NCI-H524 (cell line): ENCODE results near the gene CCL17.

Experiments used
- DNase-seq, 2 experiments: peaks; one replicate each; lab custom pipeline; 2025; lab: John Stamatoyannopoulos, UW

The CCL17 gene

DNA sequence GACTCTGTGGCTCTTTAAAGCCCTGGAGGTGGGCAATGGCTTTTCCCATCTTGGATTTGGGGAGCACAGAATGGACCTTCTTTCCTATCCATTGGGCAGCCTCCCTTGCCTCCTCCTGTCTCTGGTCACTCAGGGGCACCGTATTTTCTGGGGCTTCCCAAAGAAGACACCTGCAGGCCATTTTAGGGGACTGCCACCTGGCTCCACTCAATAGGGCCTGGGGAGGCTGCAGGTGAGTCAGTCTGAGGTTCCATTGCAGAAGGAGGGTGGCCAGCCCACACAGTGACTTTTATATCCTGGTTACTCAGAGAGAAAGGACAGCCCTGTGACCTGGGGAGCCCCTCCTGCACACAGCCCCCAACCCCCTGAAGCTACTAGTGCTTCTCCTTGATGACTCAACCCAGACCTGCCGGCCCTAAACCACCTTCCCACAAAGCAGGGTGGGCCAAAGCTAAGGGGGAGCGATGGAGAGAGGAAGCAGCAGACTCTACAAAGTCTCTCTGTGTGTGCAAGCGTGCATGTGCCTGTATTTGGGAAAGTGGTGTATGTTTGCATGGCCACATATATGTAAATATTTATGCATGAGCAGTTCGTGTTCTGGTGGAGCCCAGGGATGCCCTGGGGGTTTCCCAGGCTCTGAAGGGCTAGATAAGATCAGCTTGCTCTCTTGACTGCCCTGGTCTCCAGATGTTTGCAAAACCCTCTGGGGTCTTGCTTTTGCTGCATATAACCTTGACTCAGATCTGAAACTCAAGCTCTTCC lies 27.3 kb upstream of the CCL17 start:
- no peak for DNase-seq

DNA sequence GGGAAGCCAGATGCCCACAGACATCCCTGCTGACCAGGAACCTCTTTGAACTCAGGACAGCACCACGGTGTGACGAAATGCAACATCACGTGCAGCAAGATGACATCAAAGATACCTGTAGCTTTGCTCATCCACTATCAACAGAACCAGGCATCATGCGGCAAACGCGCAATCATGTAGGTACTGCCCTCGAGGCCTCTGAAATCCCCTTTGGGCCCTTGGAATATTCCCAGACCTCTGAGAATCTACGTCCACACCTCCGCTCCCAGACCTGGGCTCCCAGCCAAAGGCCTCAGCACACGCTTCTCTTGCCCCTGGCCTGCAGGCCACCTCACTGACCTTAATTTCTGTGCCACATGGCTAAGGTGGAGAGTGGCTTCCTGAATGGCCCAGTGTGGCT lies 25.0 kb upstream of the CCL17 start:
- DNase-seq, result no peak

DNA sequence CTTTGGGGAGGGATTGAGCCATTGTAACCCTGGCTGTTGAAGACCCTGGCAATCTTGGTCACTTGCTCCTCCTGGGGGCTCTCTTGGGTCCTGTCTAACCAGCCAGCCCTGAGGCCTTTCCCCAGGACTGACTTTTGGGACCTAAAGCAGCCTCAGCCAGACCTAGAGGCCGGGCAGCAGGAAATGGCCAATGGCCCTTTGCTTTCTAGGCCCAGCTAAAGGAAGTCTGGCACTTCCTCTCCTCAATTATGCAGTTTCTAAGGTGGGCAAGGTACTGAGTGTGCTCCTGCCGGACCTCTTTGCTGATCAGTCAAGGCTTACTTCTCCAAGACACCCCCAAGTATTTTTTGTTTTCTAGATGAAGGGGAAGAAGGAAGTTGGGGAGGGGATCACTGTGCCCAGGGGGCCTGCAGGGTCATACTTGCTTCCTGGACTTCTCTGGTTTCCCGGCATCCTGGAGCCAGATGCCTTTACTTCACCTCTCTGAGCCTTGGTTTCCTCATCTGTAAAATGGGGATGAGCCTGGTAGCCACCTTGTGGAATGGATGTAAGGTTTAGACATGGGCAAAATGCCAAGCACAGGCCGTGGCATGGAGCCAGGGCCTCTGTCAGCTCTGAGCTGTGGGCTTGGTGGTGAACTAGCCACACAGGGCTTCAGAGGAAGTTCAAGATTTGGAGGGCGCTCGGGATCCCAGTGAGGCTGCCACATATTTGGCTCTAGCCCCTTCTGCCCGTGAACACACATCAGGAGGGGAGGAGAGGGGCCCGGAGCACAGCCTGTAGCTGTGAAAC lies 23.7 kb upstream of the CCL17 start:
- no peak for DNase-seq

DNA sequence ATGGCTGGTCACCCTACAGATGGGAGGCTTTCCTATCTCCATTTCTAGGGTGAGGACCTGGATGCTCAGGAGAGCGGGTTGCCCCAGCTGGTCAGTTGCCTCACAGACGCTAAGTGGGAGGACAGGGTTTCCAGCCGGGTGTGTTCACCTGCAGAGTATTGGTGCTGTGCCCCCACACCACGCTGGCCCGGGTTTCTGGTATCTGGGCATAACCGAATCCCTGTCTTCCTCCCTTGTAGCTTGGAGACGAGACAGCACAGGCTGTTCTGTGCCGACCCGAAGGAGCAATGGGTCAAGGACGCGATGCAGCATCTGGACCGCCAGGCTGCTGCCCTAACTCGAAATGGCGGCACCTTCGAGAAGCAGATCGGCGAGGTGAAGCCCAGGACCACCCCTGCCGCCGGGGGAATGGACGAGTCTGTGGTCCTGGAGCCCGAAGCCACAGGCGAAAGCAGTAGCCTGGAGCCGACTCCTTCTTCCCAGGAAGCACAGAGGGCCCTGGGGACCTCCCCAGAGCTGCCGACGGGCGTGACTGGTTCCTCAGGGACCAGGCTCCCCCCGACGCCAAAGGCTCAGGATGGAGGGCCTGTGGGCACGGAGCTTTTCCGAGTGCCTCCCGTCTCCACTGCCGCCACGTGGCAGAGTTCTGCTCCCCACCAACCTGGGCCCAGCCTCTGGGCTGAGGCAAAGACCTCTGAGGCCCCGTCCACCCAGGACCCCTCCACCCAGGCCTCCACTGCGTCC lies 22.6 kb upstream of the CCL17 start:
- no peak for DNase-seq

DNA sequence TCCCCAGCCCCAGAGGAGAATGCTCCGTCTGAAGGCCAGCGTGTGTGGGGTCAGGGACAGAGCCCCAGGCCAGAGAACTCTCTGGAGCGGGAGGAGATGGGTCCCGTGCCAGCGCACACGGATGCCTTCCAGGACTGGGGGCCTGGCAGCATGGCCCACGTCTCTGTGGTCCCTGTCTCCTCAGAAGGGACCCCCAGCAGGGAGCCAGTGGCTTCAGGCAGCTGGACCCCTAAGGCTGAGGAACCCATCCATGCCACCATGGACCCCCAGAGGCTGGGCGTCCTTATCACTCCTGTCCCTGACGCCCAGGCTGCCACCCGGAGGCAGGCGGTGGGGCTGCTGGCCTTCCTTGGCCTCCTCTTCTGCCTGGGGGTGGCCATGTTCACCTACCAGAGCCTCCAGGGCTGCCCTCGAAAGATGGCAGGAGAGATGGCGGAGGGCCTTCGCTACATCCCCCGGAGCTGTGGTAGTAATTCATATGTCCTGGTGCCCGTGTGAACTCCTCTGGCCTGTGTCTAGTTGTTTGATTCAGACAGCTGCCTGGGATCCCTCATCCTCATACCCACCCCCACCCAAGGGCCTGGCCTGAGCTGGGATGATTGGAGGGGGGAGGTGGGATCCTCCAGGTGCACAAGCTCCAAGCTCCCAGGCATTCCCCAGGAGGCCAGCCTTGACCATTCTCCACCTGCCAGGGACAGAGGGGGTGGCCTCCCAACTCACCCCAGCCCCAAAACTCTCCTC lies 21.9 kb upstream of the CCL17 start:
- no peak for DNase-seq

DNA sequence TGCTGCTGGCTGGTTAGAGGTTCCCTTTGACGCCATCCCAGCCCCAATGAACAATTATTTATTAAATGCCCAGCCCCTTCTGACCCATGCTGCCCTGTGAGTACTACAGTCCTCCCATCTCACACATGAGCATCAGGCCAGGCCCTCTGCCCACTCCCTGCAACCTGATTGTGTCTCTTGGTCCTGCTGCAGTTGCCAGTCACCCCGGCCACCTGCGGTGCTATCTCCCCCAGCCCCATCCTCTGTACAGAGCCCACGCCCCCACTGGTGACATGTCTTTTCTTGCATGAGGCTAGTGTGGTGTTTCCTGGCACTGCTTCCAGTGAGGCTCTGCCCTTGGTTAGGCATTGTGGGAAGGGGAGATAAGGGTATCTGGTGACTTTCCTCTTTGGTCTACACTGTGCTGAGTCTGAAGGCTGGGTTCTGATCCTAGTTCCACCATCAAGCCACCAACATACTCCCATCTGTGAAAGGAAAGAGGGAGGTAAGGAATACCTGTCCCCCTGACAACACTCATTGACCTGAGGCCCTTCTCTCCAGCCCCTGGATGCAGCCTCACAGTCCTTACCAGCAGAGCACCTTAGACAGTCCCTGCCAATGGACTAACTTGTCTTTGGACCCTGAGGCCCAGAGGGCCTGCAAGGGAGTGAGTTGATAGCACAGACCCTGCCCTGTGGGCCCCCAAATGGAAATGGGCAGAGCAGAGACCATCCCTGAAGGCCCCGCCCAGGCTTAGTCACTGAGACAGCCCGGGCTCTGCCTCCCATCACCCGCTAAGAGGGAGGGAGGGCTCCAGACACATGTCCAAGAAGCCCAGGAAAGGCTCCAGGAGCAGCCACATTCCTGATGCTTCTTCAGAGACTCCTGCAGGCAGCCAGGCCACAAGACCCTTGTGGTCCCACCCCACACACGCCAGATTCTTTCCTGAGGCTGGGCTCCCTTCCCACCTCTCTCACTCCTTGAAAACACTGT lies 21.0 kb upstream of the CCL17 start:
- no peak for DNase-seq

DNA sequence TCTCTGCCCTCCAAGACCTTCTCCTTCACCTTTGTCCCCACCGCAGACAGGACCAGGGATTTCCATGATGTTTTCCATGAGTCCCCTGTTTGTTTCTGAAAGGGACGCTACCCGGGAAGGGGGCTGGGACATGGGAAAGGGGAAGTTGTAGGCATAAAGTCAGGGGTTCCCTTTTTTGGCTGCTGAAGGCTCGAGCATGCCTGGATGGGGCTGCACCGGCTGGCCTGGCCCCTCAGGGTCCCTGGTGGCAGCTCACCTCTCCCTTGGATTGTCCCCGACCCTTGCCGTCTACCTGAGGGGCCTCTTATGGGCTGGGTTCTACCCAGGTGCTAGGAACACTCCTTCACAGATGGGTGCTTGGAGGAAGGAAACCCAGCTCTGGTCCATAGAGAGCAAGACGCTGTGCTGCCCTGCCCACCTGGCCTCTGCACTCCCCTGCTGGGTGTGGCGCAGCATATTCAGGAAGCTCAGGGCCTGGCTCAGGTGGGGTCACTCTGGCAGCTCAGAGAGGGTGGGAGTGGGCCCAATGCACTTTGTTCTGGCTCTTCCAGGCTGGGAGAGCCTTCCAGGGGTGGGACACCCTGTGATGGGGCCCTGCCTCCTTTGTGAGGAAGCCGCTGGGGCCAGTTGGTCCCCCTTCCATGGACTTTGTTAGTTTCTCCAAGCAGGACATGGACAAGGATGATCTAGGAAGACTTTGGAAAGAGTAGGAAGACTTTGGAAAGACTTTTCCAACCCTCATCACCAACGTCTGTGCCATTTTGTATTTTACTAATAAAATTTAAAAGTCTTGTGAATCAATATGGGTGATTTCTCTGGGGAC lies 20.1 kb upstream of the CCL17 start:
- DNase-seq, result no peak

DNA sequence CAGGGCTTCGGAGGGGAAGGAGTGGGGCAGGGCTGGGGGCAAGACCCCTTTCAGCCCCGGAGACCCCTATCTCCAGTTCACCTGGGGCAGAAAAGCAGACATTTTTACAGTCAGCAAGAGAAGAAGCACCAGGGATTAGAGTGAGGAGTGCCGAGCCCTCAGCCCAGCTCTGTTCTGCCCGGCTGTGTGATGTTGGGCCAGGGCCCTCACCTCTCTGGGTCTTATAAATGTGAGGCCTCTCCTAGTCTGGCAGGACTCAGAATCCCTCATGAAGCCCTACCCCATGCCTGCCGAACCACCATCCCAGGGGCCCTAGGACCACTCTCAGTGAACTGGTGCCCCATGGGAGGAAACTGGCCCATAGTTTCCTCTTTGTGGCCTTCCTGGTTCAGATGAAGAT lies 19.5 kb upstream of the CCL17 start:
- DNase-seq, result no peak

DNA sequence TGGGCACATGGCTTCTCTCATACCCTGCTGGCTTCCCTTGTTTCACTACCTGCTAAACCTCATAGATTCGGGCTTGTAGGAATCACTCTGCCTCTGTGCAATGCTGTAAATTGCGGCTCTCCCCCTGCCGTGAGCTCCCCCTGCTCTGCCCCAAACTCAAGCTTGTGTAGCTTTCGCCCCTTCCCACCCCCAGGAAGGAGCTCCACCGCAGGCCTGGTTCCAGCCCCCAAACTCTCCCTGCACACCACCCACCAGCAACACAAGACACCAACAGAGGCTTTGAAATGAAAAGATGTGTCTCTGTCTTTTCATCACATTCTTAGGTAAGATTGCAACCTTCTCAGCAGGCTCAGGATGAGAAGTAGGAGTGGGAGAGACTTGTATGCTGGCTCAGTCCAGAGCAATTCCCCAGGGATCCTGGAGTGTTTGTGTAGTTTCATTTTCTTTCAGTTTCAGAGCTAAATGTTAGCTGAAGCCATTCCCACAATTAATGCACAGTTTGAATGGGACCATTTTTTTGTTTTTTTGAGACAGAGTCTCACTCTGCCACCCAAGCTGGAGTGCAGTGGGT lies 18.1 kb upstream of the CCL17 start:
- DNase-seq, result no peak

DNA sequence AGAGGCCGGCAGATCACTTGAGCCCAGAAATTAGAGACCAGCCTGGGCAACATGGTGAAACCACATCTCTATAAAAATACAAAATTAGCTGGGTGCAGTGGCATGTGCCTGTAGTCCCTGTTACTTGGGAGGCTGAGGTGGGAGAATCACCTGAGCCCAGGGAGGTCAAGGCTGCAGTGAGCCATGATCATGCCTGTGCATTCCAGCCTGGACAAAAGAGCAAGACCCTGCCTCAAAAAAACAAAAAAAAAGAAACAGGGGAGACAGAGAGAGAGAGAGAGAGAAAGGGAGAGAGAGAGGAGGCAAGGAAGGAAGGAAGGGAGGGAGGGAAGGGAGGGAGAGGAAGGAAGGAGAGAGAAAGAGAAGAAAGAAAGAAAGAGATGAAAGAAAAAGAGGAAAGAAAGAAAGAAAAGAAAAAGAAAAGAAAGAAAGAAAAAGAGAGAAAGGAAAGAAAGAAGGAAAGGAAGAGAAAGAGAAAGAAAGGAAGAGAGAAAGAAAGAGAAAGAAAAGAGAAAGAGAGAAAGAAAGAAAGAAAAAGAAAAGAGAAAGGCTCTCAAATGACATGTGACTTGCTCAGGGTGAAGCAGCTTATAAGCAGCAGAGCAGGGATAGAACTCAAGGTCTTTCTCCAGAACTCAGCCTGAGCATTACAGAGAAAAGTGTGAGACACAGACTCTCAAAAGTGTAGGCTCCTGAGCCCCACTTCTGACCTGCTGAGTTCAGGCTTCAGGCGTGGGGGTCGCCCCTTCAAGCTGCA lies 16.8 kb upstream of the CCL17 start:
- DNase-seq, result no peak

DNA sequence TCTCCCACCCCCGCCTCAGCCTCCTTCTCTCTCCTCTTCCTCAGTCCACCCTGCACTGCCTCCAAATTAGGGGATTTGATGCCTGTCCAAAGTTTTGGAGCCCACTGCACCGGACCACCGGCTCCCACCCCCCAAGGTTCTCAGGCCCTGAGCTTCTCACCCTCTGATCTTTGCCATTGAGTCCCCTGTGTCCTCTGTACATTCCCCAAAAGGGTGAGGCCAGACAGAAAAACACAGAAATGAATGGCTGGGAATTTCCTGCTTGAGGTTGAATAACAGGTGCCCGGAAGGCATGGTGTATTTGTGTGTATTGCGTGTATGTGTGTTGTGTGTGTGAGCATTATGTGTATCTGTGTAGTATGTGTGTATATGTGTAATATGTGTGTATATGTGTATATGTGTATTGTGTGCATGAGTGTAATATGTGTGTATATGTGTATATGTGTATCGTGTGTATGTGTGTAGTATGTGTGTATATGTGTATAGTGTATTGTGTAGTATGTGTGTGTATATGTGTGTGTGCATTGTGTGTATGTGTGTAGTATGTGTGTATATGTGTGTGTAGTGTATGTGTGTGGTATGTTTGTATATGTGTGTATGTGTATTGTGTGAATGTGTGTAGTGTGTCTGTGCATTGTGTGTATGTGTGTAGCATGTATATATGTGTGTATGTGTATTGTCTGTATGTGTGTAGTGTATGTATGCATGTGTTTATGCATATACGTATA lies 16.0 kb upstream of the CCL17 start:
- DNase-seq, result no peak

DNA sequence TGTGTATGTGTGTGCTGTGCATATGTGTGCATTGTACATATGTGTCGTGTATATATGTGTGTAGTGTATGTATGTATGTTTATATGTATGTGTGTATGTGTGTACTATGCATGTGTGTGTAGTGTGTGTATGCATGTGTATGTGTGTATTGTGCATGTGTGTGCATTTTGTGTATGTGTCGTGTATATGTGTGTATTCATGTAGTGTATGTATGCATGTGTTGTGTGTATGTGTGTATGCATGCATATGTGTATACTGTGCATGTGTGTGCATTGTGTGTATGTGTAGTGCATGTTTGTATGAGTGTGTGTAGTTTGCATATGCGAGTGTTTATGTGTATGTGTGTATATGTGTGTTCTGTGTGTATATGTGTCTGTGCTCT lies 15.5 kb upstream of the CCL17 start:
- DNase-seq, result no peak

DNA sequence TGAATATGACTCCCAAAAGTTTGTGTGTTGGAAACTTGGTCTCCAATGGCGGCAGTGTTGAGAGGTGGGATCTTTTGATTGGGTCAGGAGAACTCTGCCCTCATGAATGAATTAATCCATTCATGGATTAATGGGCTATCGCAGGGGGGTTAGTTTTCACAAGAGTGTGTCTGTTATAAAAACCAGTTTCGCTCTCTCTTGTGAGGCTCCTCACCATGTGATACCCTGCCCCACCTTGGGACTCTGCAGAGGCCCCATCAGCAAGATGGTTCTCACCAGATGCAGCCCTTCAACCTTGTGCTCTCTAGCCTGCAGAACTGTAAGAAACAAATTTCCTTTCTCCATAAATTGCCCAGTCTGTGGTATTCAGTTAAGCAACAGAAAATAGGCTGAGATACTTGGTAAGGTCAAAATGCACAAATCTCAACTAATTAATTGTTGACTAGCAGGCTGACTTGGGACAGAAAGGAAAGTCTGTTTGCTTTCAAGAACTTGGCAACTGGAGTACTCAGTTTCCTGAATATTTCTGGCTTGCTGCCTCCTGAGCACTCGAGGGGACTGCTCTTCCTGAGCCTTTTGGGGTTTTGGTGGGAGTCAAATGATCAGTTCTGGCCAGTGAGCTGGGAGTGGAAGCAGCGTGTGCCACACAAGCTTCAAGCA lies 13.8 kb upstream of the CCL17 start:
- no peak for DNase-seq

DNA sequence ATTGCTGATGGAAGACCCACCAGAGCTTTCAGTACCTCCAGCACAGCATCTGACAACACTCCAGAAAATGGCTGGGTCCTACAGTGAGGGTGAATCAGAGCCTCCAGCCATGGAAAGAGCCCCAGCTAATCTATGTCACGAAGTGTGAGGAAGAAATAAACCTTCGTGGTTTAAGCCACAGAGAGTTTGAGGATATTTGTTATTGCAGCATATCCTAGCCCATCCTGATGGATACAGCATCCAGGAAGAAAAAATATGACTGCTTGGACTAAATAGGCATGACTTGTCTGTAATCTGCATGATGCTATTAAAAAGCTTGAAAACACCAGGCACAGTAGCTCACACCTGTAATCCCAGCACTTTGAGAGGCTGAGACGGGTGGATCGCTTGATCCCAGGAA lies 13.3 kb upstream of the CCL17 start:
- DNase-seq, result no peak

DNA sequence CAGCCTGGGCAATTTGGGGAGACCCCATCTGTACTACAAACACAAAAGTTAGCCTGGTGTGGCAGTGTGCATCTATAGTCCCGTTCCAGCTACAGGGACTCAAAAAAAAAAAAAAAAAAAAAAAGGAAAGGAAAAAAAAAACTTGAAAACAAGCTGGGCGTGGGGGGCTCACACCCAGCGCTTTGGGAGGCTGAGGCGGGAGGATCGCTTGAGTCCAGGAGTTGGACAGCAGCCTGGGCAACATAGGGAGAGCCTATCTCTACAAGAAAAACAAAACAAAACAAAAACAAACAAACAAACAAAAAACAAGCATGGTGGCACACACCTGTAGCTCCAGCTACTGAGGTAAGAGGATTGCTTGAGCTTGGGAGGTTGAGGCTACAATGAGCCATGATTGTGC lies 12.9 kb upstream of the CCL17 start:
- DNase-seq, result no peak

DNA sequence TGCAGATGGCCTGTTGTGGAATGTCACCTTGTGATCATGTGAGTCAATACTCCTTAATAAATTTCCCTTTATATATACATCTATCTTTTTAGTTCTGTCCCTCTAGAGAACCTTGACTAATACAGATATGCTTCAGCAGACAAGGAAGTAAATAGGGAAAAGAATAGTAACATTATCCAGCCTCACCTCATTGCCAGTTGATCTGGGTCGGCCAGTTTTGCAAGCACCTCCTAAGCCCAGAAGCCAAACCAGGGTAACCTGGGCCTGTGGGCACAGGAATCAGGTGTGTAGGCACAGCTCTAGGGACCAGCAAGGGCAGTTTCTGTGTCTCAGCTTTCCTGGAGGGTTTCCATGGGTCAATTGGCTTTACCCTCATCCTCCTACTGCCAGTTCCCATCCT lies 11.9 kb upstream of the CCL17 start:
- DNase-seq, result no peak

DNA sequence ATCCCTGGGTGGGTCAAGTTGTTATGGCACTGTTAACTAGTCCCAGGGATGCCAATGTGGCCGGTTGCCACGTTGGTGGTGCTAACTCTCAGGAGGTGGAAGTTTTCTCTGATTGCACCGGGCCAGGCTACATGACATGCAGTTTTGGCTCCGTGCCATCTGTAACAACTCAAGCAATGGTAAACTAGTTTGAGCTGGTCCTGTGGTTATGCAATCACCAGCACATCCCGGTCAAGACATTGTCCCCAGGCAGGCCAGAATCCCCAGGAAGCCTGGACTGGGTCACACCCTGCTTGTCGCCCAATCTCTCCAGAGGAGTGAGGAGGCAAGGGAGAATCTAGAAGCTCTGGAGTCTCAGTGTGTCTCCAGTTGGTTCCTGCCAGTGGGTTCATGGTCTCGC lies 10.1 kb upstream of the CCL17 start:
- no peak for DNase-seq

DNA sequence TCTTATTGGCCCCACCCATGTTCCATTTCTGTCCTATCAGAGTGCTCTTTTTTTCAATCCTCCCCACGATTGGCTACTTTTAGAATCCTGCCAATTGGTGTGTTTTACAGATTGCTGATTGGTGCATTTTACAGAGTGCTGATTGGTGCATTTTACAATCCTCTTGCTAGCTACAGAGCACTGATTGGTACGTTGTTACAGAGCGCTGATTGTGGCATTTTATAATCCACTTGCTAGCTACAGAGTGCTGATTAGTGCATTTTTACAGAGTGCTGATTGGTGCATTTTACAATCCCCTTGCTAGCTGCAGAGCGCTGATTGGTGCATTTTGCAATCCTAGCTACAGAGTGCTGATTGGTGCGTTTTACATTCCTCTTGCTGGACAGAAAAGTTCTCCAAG lies 9.5 kb upstream of the CCL17 start:
- DNase-seq, result no peak
